GM19238 (cell line): ENCODE results near the gene ZNF799.
"Not testable (repeated sequence)": the region's sequence is repeated elsewhere in the genome, so short reads cannot be mapped to it uniquely, and the experiment has no call there.

Experiments
- DNase-seq: peaks from one replicate; pipeline ENCODE4 v3.0.0; 2011; ENCODE audit warnings: low spot score; ENCODE audit not compliant: insufficient read length

Gene ZNF799

GRCh38 chr19:12400633-12401502 is at the start of gene ZNF799:
Gene ZNF799 (minus strand): TSS chr19:12401271. CDS start chr19:12401070, 201 bp downstream.
- peak; percentile 68 for DNase-seq

DNA sequence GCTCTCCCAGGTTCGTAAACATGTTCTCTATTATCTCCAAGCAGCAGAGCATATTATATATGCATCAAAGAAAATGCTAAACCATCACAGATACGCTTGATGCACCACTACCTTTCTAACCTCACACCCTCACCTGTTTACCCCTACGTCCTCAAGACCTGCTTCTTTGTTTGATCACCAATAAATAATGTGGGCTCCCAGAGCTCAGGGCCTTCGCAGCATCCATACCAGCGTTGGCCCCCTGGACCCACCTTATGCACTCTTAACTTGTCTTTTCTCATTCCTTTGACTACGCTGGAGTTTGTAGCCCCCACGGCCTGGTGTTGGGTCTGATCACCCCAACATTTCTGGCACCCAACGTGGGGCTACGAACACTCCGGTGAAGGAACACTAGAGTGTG is 49.8 kb upstream of the ZNF799 start:
- DNase-seq, result no peak

DNA sequence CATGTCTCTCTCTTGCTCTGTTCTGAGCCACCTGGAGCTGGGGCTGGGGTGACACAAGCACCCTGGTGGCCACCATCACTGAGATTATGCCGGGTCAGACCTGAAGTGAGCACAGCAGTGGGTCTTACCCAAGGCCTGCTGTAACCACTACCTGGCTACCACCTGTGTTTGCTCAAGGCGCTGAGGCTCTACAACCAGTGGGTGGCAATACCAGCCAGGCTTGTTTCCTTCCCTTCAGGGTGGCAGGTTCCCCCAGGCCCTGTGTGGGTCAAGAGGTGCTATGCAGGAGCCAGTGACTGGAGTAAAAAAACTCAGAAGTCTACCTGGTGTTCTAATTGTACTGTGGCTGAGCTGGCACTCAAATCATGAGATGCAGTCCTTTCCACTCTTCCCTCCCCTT is 47.7 kb upstream of the ZNF799 start:
- no peak for DNase-seq

GRCh38 chr19:12440541-12441316 is 39.7 kb upstream of the ZNF799 start, which contains the start of gene ZNF443:
Gene ZNF443 (minus strand): TSS chr19:12441021. CDS start chr19:12440914, 107 bp downstream.
- DNase-seq, result peak; percentile 58

DNA sequence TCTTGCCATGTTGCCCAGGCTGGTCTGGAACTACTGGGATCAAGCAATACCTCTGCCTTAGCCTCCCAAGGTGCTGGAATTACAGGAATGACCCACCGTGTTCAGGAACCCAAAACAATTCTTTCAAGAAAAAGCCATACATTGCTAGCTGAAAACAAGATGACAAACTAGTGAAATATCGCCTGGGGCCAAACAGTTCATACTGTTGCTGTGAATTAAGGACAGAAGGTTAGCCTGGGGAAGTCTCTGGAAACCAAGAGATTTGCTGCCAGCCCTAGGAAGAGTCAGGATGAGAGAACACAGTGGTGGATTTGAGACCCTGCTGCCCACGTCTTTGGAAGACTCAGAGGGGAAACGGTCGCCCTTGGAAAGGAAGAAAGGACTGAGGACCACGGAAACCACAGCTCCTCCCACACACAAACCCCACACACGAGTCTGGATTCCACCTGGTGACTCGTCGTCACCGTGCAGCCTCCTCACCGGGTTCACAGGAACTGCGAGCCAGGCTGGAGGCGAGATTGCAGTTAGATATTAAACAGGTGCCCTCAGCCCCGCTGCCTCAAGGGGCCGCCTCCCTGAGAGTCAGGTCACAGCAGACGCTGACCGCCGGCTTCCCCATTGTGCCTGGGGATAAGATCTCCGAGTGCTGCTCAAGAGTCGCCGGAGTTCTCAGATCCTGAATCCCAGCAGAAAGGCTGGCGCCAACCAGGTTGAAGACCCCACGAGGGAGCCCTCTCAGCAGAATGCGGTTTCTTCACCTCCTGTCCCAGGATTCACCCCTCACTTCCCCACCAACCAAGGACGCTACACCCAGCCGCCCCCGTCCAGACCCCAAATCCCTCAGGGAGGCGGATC is 38.8 kb upstream of the ZNF799 start:
- DNase-seq, result not testable (repeated sequence)

DNA sequence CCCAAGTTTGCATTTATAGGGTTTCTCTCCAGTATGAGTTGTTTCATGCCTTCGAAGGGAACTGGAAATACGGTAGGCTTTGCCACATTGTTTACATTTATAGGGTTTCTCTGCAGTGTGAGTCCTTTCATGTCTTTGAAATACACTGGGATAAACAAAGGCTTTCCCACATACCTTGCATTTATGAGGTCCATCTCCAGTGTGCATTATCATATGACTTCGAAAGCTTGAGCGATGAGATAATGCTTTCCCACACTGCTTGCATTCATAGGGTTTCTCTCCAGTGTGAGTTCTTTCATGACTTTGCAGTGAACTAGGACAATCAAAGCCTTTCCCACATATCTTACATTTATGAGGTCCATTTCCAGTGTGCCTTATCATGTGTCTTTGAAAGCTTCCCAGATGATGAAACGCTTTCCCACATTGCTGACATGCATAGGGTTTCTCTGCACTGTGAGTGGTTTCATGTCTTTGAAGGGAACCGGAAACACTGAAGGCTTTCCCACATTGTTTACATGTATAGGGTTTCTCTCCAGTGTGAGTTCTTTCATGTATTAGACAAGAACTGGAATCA is 29.7 kb upstream of the ZNF799 start:
- DNase-seq, result not testable (repeated sequence)

DNA sequence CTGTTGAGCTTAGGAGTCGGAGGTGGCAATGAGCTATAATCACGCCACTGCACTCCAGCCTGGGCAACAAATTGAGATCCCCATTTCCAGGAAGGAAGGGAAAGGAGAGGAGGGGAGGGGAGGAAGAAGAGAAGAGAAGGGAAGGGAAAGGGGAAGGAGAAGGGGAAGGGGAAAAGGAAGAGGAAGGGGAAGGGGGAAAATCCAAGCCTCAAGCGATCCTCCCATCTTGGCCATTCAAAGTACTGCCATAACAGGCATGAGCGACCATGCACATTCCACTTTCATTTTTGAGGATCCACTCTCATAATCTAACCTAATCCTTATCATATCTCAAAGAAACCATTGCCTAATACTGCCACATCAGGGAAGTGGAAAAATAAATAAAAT is 24.8 kb upstream of the ZNF799 start:
- no peak for DNase-seq

DNA sequence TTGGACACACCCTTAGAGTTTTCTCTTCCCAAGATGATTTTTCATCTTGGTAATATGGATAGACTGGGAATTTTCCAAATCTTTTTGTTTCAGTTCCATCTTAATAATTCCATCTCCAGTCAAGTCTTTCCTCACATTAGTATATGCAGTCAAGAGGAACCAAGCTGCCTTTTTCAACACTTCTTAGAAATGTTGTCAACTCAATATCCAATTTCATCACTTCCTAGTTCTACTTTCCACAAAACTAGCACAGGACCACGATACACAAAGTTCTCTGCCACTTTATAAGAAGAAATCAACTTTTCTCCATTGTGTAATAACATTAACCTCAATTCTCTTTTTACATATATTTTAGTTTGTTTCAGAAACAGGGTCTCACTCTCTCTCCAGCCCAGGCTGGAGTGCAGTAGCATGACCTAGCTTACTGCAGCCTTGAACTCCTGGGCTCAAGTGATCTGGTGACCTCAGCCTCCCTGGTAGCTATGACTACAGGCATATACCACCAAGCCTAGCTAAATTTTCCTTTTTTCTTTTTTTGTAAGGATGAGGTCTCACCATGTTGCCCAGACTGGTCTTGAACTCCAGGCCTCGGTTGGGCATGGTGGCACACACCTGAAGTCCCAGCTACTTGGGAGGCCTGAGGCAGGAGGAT is 24.3 kb upstream of the ZNF799 start:
- no peak for DNase-seq

GRCh38 chr19:12417273-12417672 is 16.2 kb upstream of the ZNF799 start:
- not testable (repeated sequence) for DNase-seq

DNA sequence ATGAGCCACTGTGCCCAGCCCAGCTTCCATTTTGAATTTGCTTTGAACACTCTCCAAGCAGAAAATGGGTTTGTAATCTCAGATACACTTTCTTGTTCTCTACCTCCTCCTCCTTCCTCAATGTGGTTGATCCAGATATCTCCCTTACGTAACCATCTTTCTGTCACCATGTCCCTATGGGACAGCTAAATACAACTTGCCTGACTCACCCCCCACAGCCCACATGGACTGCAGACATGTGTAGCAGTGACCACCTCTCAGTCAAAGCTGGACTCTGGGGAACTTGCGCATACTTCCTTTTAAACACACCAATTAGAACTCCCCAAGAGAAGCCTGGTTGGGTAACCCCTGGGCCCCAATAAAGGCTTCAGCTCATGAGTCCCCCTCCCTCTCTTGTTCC is 10.8 kb upstream of the ZNF799 start:
- DNase-seq, result no peak

GRCh38 chr19:12399901-12400632 is 1.0 kb downstream of the ZNF799 start:
- not testable (repeated sequence) for DNase-seq

- not testable (repeated sequence) for DNase-seq
These were observed 9.9 kb downstream of the ZNF799 start for GRCh38 chr19:12391148-12391547.

DNA sequence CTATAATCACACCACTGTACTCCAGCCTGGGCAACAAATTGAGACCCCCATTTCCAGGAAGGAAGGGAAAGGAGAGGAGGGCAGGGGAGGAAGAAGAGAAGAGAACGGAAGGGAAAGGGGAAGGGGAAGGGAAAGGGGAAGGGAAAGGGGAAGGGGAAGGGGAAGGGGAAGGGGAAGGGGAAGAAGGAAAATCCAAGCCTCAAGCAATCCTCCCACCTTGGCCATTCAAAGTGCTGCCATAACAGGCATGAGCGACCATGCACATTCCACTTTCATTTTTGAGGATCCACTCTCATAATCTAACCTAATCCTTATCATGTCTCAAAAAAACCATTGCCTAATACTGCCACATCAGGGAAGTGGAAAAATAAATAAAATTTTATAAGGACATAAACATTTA is 14.7 kb downstream of the ZNF799 start:
- DNase-seq, result not testable (repeated sequence)

DNA sequence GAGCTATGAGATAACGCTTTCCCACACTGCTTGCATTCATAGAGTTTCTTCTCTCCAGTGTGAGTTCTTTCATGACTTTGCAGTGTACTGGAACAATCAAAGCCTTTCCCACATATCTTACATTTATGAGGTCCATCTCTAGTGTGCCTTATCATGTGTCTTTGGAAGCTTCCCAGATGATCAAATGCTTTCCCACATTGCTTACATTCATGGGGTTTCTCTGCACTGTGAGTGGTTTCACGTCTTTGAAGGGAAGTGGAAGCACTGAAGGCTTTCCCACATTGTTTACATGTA is 20.7 kb downstream of the ZNF799 start:
- no peak for DNase-seq

GRCh38 chr19:12379732-12380443 is 21.2 kb downstream of the ZNF799 start:
- DNase-seq, result no peak

DNA sequence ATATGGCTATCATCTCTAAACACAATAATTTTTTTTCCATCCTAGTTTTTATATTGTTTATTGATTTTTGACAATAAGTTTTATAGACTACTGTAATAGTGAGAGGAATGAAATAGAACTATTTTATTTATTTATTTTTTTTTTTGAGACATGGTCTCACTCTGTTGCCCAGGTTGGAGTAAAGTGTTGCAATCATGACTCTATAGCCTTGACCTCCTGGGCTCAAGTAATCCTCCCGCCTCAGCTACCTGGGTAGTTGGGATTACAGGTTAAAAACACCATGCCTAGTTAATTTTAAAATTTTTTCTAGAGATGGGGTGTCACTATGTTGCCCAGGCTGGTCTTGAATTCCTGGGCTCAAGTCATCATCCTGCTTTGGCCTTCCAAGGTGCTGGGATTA is 27.0 kb downstream of the ZNF799 start:
- no peak for DNase-seq

- DNase-seq, result peak; percentile 92
These were observed 35.6 kb downstream of the ZNF799 start, which contains the start of gene ZNF442 for GRCh38 chr19:12365236-12366162. Gene ZNF442 (minus strand): TSS chr19:12365683. CDS start chr19:12363631, 2,052 bp downstream.
